ENCODE results near the gene PARVB.
"Not testable (repeated sequence)": the region's sequence is repeated elsewhere in the genome, so short reads cannot be mapped to it uniquely, and the experiment has no call there.

The PARVB gene

DNA sequence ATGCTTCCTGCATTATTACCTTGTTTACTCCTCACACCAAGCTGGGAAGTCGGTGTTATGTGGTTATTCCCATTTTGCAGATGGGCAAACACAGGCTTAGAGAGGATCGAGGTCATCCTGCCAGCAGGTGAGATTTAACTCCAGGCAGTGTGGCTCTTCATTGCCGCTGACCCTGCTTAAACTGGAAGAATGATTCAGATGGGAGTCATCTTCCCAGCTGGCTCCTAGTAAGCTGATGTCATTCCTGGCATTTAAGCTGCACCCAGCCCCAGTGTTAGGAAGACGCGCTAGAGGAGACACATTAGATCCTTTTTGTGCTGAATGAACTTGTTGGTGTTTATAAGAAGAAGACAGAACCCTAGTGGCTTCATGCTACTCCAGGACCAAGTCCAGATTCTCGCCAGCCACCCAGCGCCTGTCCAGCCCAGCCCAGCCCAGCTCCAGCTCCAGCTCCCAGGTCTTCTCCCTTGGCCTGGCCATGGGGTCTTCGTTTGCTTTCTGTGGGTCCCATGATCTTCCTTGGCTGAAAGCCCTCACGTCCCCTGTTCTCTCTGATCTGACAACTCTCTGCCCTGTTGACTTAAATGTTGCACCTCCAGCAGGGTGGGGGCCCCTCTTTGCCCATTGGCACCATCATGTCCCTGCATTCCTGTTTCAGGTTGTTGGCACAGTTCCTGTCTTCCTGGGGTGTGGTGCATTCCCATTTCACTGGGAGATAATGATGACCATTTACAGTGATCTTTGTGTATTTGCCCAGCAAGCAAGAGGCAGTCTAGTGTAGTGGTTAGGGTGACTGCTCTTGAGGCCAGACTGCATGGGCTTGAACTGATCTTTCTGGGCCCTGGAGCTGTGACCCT lies 13.6 kb downstream of the PARVB start:
- Histone ChIP-seq H2AFZ (ENCODE audit: low read depth, low read length) (no peak overlapping the region), H3K4me1 (ENCODE audit: insufficient read depth, low read length) (no peaks in the 10 kb centered on the region), H3K27me3 (ENCODE audit: insufficient read depth, low read length) (no peaks in the 10 kb centered on the region), H3K9me3 (ENCODE audit: low read length) (no peaks in the 10 kb centered on the region), H3K4me3 (ENCODE audit: low read length) (no peak overlapping the region), H3K36me3 (ENCODE audit: insufficient read depth, low read length) (no peaks in the 10 kb centered on the region)

DNA sequence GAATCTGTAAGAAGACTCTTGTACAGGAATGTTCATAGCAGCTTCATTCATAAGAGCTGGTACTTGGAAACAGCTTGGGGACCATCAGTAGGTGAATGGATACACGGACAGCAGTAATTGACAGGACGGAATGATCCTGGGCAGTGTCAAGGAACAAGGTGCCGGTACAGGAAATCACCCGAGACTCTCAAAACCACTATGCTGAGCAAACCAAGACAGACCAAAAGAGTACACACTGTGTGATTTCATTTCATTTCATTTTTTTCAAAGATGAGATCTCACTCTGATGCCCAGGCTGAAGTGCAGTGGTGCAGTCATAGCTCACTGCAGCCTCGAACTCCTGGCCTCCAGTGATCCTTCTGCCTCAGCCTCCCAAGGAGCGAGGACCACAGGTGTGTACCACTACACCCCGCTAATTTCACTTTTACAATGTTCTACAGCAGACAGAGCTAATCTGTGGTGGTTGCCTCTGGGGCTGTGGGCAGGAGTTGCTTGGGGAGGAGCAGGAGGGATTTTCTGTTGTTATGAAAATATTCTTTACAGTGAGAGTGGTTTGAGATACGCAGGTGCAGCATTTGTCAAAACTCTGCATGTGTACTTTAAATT lies 15.6 kb downstream of the PARVB start:
- Histone ChIP-seq H3K9me3 (ENCODE audit: low read length) (no peaks in the 10 kb centered on the region), H3K4me1 (ENCODE audit: insufficient read depth, low read length) (no peaks in the 10 kb centered on the region), H3K27me3 (ENCODE audit: insufficient read depth, low read length) (no peaks in the 10 kb centered on the region), H3K4me3 (ENCODE audit: low read length) (no peak overlapping the region), H2AFZ (ENCODE audit: low read depth, low read length) (no peak overlapping the region), H3K36me3 (ENCODE audit: insufficient read depth, low read length) (no peaks in the 10 kb centered on the region)

DNA sequence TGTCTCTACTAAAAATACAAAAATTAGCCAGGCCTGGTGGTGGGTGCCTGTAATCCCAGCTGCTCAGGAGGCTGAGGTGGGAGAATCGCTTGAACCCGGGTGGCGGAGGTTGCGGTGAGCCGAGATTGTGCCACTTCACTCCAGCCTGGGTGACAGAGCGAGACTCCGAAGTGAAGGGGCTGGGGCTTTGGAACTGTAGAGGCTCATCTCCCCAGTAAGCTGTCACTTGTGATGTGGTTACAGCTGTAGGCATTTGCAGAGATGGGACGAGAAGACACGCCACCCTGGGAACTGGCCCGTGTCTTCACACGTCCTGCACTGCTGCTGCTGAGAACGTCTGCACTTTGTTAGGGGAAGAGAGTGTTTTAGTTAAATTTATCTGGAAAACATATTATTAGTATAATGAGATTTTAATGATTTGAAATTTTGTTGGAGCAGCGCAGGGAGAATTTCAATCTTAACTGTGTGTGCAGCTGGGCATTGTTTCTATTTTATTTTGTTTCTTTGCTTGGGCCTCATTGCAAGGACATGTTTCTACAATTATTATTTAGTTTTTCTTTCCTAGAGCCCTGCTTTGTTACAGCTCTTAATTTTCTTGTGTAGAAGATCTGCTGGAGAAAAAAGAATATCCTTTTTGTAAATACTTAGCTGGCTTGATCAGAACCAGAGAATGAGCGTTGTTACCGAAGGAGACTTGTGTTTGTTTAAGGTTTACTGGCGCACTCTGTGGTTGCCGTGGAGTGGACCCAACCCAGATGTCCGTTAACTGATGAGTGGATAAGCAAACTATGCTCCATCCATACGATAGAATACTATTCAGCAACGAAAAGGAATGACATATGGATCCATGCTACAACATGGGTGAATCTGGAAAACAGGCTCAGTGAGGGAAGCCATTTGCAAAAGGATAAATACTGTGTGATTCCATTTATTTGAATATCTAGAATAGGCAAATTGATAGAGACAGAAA lies 18.4 kb downstream of the PARVB start:
- Histone ChIP-seq H3K36me3 (ENCODE audit: insufficient read depth, low read length) (no peaks in the 10 kb centered on the region), H3K27me3 (ENCODE audit: insufficient read depth, low read length) (no peaks in the 10 kb centered on the region), H3K9me3 (ENCODE audit: low read length) (peaks cover 3% of the 10 kb centered on the region), H3K4me3 (ENCODE audit: low read length) (no peak overlapping the region), H3K4me1 (ENCODE audit: insufficient read depth, low read length) (no peaks in the 10 kb centered on the region), H2AFZ (ENCODE audit: low read depth, low read length) (no peak overlapping the region)

DNA sequence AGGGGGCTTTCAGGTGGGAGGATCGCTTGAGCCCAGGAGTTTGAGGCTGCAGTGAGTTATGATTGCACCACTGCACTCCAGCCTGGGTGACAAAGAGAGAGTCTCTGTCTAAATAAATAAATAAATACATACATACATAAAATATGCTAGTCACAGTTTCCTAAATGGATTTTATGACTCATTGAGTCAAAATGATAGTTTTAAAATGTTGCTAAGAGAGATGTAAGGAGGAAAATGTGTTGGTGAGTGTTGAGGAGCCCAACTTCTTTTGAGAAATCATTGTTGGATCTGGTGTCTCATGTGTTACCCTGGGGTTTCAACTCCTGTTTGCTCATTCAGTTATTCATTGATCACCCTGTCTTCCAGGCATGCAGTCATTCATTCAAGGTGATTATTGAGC lies 21.0 kb downstream of the PARVB start:
- Histone ChIP-seq H3K4me3 (ENCODE audit: low read length) (no peak overlapping the region), H3K4me1 (ENCODE audit: insufficient read depth, low read length) (peaks cover 14% of the 10 kb centered on the region), H3K9me3 (ENCODE audit: low read length) (peaks cover 3% of the 10 kb centered on the region), H2AFZ (ENCODE audit: low read depth, low read length) (no peak overlapping the region), H3K36me3 (ENCODE audit: insufficient read depth, low read length) (no peaks in the 10 kb centered on the region), H3K27me3 (ENCODE audit: insufficient read depth, low read length) (no peaks in the 10 kb centered on the region)

DNA sequence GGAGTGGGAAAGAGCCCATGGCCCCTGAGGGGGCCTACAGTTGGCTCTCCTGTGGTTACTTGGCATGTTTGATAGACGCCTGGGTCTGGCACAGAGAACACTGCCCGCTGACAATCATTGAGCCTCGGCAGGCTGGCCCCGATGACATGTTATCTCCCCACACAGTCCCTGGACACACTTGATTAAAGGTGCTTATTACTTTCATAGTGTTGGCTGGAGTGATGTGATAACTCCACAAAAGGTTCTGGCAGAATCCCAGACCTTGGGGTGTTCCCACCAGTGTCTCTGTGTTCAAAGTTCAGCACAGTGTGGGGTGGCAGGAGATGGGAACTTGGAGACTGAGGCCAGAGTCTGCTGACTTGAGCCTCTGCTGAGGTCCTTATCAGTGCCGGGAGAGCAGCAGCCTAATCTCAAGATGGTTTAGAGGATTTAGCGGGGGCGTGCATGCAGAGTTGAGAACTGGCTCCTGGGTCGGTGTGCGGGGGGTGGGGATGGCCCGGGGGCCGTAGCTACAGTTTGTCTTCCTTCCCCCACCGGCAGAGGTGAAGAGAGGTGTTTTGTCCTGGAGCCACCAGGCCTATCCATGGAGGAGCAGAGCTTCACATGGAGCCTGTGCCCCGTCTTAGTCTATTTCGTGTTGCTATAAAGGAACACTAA lies 22.5 kb downstream of the PARVB start:
- Histone ChIP-seq H3K4me3 (ENCODE audit: low read length) (no peak overlapping the region), H3K36me3 (ENCODE audit: insufficient read depth, low read length) (no peaks in the 10 kb centered on the region), H2AFZ (ENCODE audit: low read depth, low read length) (no peak overlapping the region), H3K27me3 (ENCODE audit: insufficient read depth, low read length) (no peaks in the 10 kb centered on the region), H3K4me1 (ENCODE audit: insufficient read depth, low read length) (peaks cover 14% of the 10 kb centered on the region), H3K9me3 (ENCODE audit: low read length) (peaks cover 3% of the 10 kb centered on the region)

DNA sequence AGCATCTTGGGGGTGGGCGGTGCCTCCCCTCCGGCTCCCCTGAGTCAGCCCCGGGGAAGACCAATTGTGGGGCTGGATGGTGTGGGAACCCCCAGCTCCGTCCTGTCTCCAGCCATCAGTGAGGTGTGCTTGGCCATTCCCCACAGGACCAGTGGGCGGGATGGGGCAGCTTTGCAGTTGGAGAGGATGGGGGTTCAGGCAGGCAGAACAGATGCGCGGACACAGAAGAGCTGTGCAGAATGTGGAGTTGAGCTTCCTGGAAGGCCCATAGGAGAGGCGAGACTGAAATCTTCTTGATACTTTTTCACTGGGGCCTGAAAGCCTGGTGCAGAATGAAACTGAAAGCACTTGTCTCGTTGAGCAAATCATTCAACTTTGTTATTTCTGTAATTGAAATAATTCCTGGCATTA lies 23.8 kb downstream of the PARVB start:
- H3K27me3 ChIP-seq (ENCODE audit: insufficient read depth, low read length) = no peaks in the 10 kb centered on the region
- H3K9me3 ChIP-seq (ENCODE audit: low read length) = peaks cover 3% of the 10 kb centered on the region
- no peak overlapping the region for H3K4me3 ChIP-seq (ENCODE audit: low read length)

DNA sequence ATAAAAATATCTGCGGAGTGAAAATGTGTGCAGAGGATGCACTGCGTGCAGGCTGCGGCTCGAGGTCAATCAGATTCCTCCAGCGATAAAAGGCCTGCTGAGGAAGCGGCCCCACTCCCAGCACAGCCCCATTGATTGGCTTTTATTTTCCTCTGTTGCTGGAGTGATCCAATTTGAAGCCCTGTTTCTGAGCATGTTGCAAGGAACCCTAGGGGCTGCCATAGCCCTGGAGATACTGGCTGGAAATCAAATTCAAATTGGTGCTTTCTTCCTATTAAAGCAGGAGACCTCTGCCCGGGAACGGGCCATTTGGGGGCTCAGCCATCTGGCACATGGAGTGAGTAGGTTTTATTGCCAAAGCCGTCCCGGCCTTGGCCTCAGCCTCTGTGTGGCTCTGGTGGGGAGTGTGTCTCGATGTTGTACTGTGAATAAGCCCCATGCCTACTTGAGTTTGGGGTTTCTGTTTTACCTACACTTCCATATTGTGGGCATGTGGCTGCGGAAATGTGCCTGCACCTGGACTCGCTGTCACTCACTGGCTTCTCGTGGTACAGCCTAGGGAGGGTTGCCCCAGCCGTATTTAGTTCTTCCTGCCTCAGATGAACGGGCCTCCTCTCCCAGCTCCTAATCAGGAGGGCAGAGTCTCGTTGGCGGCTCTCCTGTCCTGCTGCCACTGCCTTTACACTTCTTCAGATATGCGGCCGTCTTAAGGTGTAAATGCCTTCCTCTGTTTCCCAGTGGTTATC lies 25.6 kb downstream of the PARVB start:
- Histone ChIP-seq H3K4me1 (ENCODE audit: insufficient read depth, low read length) (peaks cover 14% of the 10 kb centered on the region), H3K36me3 (ENCODE audit: insufficient read depth, low read length) (no peaks in the 10 kb centered on the region), H2AFZ (ENCODE audit: low read depth, low read length) (peak overlapping the region; percentile 72), H3K27me3 (ENCODE audit: insufficient read depth, low read length) (no peaks in the 10 kb centered on the region), H3K4me3 (ENCODE audit: low read length) (no peak overlapping the region), H3K9me3 (ENCODE audit: low read length) (peaks cover 3% of the 10 kb centered on the region)

More for the DNA sequence above, 23.8 kb downstream of the PARVB start:
- Histone ChIP-seq H3K36me3 (ENCODE audit: insufficient read depth, low read length) (no peaks in the 10 kb centered on the region), H3K4me1 (ENCODE audit: insufficient read depth, low read length) (peaks cover 14% of the 10 kb centered on the region), H2AFZ (ENCODE audit: low read depth, low read length) (no peak overlapping the region)

DNA sequence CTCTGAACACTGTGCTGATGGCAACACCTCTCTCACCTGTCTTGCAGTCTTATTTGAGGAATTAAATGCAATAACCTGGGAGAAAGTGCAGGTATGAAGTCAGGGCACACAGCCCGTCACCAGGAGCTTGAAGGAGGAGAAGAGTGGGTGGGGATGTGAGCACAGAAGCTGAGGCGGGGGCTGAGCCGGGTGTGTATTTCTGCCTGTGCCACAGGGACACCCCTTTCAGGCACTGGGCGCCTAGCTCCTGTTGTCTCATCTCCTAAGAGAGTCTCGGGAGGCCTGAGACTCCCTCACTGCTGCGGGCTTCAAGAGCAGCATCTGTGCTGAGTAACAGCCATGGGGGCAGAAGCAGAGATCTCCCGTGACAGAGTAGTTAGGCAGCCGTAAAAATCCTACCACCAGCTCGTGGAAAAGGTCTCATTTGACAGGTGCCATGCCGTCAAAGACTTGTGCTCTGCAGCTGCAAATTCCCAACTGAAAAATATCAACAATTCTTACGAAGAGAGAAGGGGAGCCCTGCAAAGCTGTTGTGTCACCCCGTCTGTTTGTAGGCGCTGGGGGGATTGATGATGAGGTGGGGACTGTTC lies 26.8 kb downstream of the PARVB start:
- Histone ChIP-seq H3K9me3 (ENCODE audit: low read length) (peaks cover 3% of the 10 kb centered on the region), H3K36me3 (ENCODE audit: insufficient read depth, low read length) (no peaks in the 10 kb centered on the region), H2AFZ (ENCODE audit: low read depth, low read length) (no peak overlapping the region), H3K4me3 (ENCODE audit: low read length) (no peak overlapping the region), H3K4me1 (ENCODE audit: insufficient read depth, low read length) (peaks cover 14% of the 10 kb centered on the region), H3K27me3 (ENCODE audit: insufficient read depth, low read length) (no peaks in the 10 kb centered on the region)

DNA sequence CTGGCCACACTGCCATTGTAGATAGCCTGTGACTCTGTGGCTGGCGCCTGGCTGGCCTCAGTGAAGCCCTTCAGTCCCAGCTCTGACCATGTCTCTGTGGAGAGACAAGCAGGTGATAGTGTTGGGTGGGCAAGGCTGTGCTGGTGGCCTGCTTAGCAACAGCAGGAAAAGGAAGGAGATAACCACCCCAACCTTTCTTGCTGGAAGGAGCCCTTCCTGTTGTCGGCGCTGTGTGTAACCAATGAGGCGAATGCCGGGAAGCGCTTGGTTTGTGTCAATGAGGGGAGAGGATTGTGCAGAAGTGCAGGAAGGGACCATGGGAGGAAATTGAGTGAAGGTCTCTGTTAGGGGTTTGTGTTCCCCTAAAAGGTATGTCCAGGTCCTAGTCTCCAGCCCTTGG lies 27.3 kb downstream of the PARVB start:
- peaks cover 14% of the 10 kb centered on the region for H3K4me1 ChIP-seq (ENCODE audit: insufficient read depth, low read length)
- H2AFZ ChIP-seq (ENCODE audit: low read depth, low read length) = no peak overlapping the region
- H3K36me3 ChIP-seq (ENCODE audit: insufficient read depth, low read length) = no peaks in the 10 kb centered on the region
- no peak overlapping the region for H3K4me3 ChIP-seq (ENCODE audit: low read length)
- no peaks in the 10 kb centered on the region for H3K9me3 ChIP-seq (ENCODE audit: low read length)
- no peaks in the 10 kb centered on the region for H3K27me3 ChIP-seq (ENCODE audit: insufficient read depth, low read length)

DNA sequence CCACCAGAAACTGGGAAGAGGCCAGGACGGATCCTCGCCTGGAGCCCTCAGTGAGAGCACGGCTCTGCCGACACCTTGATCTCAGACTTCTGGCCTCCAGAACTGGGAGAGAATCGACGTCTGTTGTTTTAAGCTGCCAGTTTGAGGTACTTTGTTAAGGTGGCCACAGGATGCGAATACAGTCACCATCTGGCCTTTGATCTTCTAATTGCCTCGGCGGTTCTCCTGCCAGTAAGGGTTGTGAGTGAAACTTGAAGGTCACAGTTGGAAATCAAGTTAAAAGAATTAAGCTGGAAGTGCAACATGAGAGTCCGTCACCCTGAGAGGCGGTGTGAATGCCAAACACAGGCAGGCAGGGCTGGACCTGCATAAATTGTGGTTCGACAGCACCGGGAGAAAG lies 27.9 kb downstream of the PARVB start:
- no peaks in the 10 kb centered on the region for H3K36me3 ChIP-seq (ENCODE audit: insufficient read depth, low read length)
- H3K27me3 ChIP-seq (ENCODE audit: insufficient read depth, low read length) = no peaks in the 10 kb centered on the region
- H3K9me3 ChIP-seq (ENCODE audit: low read length) = no peaks in the 10 kb centered on the region
- H2AFZ ChIP-seq (ENCODE audit: low read depth, low read length) = no peak overlapping the region
- H3K4me3 ChIP-seq (ENCODE audit: low read length) = no peak overlapping the region
- H3K4me1 ChIP-seq (ENCODE audit: insufficient read depth, low read length) = peaks cover 14% of the 10 kb centered on the region

DNA sequence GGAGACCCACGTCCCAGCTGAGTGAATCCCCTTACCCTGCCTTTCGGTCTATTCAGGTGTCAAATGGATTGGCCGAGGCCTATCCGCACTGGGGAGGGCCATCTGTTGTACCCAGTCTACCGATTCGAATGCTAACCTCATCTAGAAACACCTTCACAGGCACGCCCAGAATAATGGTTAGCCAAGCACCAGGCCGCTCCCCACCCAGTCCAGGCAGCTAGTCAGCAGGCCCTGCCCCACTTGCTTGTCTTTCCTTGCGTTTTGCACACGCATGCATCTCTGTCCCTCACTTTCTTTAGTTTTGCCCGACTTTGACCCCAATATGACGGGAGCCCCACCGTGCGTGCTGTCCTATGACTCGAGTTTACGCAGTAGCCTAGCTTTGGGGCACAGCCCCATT lies 31.7 kb downstream of the PARVB start:
- Histone ChIP-seq H3K27me3 (ENCODE audit: insufficient read depth, low read length) (no peaks in the 10 kb centered on the region), H2AFZ (ENCODE audit: low read depth, low read length) (no peak overlapping the region), H3K9me3 (ENCODE audit: low read length) (no peaks in the 10 kb centered on the region), H3K4me1 (ENCODE audit: insufficient read depth, low read length) (no peaks in the 10 kb centered on the region), H3K4me3 (ENCODE audit: low read length) (no peak overlapping the region), H3K36me3 (ENCODE audit: insufficient read depth, low read length) (no peaks in the 10 kb centered on the region)

DNA sequence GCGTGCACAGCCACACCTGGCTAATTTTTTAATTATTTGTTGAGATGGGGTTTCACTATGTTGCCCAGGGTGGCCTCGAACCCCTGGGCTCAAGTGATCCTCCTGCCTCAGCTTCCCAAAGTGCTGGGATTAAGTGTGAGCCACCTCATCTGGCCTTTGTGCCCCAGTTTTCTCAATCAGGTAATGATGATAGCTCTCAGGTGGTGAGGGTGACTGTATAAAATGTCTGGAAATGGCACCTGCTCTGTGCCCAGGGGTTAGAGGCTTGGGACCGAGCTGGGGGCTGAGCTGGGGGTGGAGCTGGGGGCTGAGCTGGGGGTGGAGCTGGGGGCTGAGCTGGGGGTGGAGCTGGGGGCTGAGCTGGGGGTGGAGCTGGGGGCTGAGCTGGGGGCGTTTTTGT lies 32.5 kb downstream of the PARVB start:
- H2AFZ ChIP-seq (ENCODE audit: low read depth, low read length); H3K36me3 ChIP-seq (ENCODE audit: insufficient read depth, low read length); H3K4me3 ChIP-seq (ENCODE audit: low read length); H3K27me3 ChIP-seq (ENCODE audit: insufficient read depth, low read length); H3K9me3 ChIP-seq (ENCODE audit: low read length); H3K4me1 ChIP-seq (ENCODE audit: insufficient read depth, low read length): not testable (repeated sequence)

All from neuron (in vitro differentiated cells).